Posterior vena cava (tissue), 2 donors: ENCODE measurements around the gene TCEAL1. TPM values are rescaled to one million over a fixed set of nuclear protein-coding genes. Genes with fewer than 3 reads are reported as not detected.
"Not testable (repeated sequence)": the region's sequence is repeated elsewhere in the genome, so short reads cannot be mapped to it uniquely, and the experiment has no call there.

Source experiments
- DNase-seq: peaks from one replicate; pipeline ENCODE4 v3.0.0-alpha.2; 2020; ENCODE audit warnings: low spot score
- intact Hi-C, 2 donors: fragments of 100-400 bp; cut with DNase I; formaldehyde crosslinking; loops; one replicate each; pipeline versions ENCODE4 v1.14.1 to v1.14.2; 2022 to 2023
- long read RNA-seq, 2 donors: library from polyadenylated mRNA; unstranded; transcript quantifications; one replicate each; pipeline ENCODE4 v2.0.0, GENCODE V29; 2020 to 2021
- total RNA-seq, 2 donors: library from RNA; stranded (reverse); fragmentation: NEBNext Ultra II Directional; extraction: Animal tissue kit (Norgen Biotek cat#: 25700); gene quantifications; one replicate each; pipeline ENCODE4 v1.2.1, GENCODE V29; 2021
- donor health status: DM: yes; HTN: yes; CAD: no.
- donor health status: DM: yes; HTN: yes; CAD: no.

TCEAL1 gene, protein sequence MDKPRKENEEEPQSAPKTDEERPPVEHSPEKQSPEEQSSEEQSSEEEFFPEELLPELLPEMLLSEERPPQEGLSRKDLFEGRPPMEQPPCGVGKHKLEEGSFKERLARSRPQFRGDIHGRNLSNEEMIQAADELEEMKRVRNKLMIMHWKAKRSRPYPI
- total RNA-seq: 100 to 1,000 TPM in 1 of 2 donors, 10 to 100 TPM in 1; 90.0 to 120 TPM
- long read RNA-seq, donor 1, partial matches to known transcripts: 7 of 36 reads
- long read RNA-seq, donor 1, other reads (novel, unspliced or antisense): 26 of 36 reads
- long read RNA-seq, donor 2, transcript TCEAL1-201 (3 exons, 1,164 nt): major isoform, 27 of 77 reads
- long read RNA-seq, donor 2, transcript TCEAL1-202 (3 exons, 1,201 nt): minor isoform, 9 of 77 reads
- long read RNA-seq, donor 2, transcript TCEAL1-203 (3 exons, 721 nt): minor isoform, 5 of 77 reads
- long read RNA-seq, donor 2, partial matches to known transcripts: 12 of 77 reads
- long read RNA-seq, donor 2, other reads (novel, unspliced or antisense): 22 of 77 reads

GRCh38 chrX:103628386-103629317 lies at the start of gene TCEAL1:
Gene TCEAL1, plus strand, starts transcription at chrX:103628975. Its CDS starts 942 bp downstream, at chrX:103629917.
- DNase-seq: peak; percentile 86

GRCh38 chrX:103584596-103584995 lies 44.2 kb upstream of the TCEAL1 start:
- no peak for DNase-seq
- intact Hi-C loops: no loop called here

More at GRCh38 chrX:103628386-103629317, at the start of gene TCEAL1:
- intact Hi-C loops: no loop called here

DNA sequence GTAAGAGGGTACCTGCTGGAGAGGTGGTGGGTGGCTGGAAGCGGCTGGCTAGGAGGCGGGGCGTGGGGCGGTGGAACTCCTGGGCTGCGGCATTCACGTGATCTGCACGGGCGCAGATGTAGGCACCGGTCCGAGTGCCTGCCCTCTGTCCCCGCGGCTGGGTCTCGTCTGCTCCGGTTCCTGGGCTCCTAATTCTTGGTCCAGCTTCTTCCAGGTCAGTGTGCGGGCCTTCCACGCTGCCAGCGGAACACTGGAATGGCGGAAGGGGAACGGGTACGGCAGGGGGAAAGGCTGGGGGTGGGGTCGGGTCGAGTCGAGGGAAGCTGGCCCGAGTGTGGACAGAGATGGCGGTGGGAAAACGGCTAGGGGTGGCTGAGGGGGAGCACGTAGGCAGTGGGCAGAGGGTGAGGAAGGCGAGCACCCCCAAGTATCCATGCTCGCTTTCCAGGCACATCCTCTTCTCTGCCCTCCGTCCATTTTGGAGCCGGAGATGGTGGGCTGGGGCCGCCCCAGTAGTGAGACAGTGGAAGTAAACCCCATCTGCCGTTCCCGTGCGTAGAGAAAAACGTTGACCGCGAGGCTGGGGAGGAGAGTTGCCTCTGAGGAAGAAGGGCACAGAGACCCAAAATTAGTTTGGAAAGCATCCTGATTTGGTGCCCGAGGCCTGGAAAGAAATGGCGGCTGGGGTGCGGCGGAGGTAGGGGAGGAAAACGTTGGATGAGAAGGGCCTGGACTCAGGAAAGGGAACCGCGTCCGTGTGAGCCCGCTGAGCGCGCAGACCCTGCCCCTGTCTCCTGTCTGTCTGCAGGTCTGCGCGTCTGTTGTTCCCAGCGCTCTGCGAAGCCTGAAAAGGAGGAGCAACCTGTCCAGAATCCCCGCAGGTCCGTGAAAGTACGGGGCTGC lies 43.1 kb upstream of the TCEAL1 start, which contains the start of gene TCEAL4:
TSS of gene TCEAL4 (plus strand) at position 105 of the 903 bp plus-strand sequence. CDS start 1,161 bp downstream, outside the sequence.
- DNase-seq: peak; percentile 86
- intact Hi-C loops: no loop called here

DNA sequence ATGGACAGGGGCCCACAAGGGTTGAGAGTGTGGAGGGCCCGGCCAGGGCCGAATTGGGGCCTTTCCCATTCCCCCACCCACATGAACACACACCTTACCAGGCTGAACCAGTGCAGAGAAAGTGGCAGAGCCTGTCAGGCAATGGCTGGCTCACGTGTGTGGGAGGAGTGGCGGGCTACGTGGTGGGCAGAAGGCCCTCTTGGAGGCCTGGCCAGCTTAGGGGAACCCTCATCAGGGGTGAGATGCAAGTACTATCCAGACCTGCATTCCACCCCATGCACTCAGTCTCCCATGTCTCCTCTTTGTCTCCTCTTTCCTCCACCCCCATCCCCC lies 42.5 kb upstream of the TCEAL1 start:
- DNase-seq: no peak
- intact Hi-C loops: no loop called here

DNA sequence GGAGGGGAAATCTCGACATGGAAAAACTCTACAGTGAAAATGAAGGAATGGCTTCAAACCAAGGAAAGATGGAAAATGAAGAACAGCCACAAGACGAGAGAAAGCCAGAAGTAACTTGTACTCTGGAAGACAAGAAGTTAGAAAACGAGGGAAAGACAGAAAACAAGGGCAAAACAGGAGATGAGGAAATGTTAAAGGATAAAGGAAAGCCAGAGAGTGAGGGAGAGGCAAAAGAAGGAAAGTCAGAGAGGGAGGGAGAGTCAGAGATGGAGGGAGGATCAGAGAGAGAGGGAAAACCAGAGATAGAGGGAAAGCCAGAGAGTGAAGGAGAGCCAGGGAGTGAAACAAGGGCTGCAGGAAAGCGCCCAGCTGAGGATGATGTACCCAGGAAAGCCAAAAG lies 42.1 kb upstream of the TCEAL1 start:
- intact Hi-C loops: no loop called here

GRCh38 chrX:103592295-103592694 lies 36.5 kb upstream of the TCEAL1 start:
- intact Hi-C loops, DNase-seq: not testable (repeated sequence)

More for the DNA sequence above, 42.1 kb upstream of the TCEAL1 start:
- no peak for DNase-seq

GRCh38 chrX:103595202-103595601 lies 33.6 kb upstream of the TCEAL1 start:
- intact Hi-C loops: not testable (repeated sequence)

GRCh38 chrX:103607364-103608305 lies 21.1 kb upstream of the TCEAL1 start, which contains the start of gene TCEAL3:
Gene TCEAL3, plus strand, starts transcription at chrX:103607963. Its CDS starts 1,102 bp downstream, at chrX:103609065.
- intact Hi-C loops: loop anchor here in 1 of 2 donors (10.0 kb wide), 1 partner anchor 73 kb away; no protein-coding TSS in a partner anchor
- peak; percentile 87 for DNase-seq

More at GRCh38 chrX:103595202-103595601, 33.6 kb upstream of the TCEAL1 start:
- not testable (repeated sequence) for DNase-seq

DNA sequence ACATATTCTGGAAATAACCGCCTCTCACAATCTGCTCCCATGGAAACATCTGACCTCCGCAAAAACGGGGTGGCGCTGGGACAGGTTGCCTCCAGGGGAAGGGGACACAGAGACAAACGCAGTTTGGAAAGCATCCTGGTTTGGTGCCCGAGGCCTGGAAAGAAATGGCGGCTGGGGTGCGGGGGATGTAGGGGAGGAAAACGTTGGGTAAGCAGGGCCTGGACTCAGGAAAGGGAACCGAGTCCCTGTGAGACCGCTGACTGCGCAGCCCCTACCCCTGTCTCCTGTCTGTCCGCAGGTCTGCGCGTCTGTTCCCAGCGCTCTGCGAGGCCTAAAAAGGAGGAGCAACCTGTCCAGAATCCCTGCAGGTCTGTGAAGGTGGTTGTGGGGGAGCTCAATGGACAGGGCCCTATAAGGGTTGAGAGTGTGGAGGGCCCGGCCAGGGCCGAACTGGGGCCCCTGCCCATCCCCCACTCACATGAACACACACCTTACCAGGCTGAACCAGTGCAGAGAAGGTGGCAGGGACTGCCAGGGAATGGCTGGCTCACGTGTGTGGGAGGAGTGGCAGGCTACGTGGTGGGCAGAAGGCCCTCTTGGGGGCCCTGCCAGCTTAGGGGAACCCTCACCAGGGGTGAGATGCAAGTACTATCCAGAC lies 20.3 kb upstream of the TCEAL1 start:
- intact Hi-C loops: loop anchor here in 1 of 2 donors (10.0 kb wide), 1 partner anchor 74 kb away; no protein-coding TSS in a partner anchor
- no peak for DNase-seq

- intact Hi-C loops: no loop called here
- DNase-seq: no peak
Observed at GRCh38 chrX:103610282-103610681, 18.5 kb upstream of the TCEAL1 start.

GRCh38 chrX:103613362-103613890 lies 15.3 kb upstream of the TCEAL1 start:
- no peak for DNase-seq
- intact Hi-C loops: no loop called here

DNA sequence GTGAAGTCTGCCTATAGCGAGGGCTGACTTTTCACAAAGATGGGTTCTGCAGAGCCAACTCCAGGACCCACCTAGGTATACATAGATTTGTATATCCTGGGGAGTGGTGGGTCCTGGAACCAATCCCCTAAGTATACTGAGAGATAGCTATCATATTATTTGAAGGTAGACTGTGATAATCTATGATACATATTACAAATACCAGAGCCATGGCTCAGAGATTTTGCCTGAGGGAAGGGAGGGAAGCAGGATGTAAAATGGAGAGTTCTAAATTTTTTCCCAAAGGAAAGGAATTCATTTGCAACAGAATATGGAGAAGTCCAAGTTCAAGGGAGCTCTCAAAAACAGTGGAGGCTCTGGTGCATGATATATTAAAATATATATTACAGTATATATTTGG lies 13.8 kb upstream of the TCEAL1 start:
- intact Hi-C loops: no loop called here
- no peak for DNase-seq

GRCh38 chrX:103615781-103616371 lies 12.9 kb upstream of the TCEAL1 start:
- DNase-seq: no peak
- intact Hi-C loops: no loop called here

- intact Hi-C loops: no loop called here
- no peak for DNase-seq
Observed at GRCh38 chrX:103616676-103617186, 12.0 kb upstream of the TCEAL1 start.

DNA sequence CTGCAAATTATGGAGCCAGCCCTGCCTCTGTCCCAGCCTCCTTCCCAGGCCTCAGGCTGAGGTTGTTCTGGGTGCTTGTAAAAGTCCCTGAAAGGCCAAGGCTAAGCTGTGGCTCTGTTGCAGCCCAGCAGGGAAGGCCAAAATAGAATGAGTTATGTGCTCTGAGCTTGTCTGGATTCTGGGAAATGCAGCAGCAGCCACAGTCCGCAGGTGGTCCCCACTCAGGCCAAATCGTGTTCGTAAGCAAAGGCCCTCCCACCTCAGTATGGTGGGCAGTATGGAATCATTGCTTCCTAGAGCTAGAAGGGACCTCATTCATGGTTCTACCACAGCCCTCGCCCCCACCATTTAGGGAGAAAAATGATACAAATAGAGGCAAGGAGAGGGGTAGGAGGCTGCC lies 4.7 kb upstream of the TCEAL1 start:
- intact Hi-C loops: no loop called here
- DNase-seq: no peak

GRCh38 chrX:103626855-103627254 lies 1.9 kb upstream of the TCEAL1 start:
- intact Hi-C loops: no loop called here
- no peak for DNase-seq
